ENCODE results near the gene SCUBE2. TPM values are rescaled to one million over a fixed set of nuclear protein-coding genes. Genes with fewer than 3 reads are reported as not detected.

SCUBE2 gene
- total RNA-seq, 1 donor from 2014 or later, result 1.9 TPM

- peak overlapping the region; percentile 79 for H3K27ac Mint-ChIP-seq (ENCODE audit: unreplicated experiment)
- no peaks in the 10 kb centered on the region for H3K9me3 Mint-ChIP-seq (ENCODE audit: unreplicated experiment)
- peaks cover 39% of the 10 kb centered on the region for H3K4me1 Mint-ChIP-seq (ENCODE audit: unreplicated experiment)
- TF ChIP-seq, protein P1, sequence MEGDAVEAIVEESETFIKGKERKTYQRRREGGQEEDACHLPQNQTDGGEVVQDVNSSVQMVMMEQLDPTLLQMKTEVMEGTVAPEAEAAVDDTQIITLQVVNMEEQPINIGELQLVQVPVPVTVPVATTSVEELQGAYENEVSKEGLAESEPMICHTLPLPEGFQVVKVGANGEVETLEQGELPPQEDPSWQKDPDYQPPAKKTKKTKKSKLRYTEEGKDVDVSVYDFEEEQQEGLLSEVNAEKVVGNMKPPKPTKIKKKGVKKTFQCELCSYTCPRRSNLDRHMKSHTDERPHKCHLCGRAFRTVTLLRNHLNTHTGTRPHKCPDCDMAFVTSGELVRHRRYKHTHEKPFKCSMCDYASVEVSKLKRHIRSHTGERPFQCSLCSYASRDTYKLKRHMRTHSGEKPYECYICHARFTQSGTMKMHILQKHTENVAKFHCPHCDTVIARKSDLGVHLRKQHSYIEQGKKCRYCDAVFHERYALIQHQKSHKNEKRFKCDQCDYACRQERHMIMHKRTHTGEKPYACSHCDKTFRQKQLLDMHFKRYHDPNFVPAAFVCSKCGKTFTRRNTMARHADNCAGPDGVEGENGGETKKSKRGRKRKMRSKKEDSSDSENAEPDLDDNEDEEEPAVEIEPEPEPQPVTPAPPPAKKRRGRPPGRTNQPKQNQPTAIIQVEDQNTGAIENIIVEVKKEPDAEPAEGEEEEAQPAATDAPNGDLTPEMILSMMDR (IDR thresholded peaks at IDR 0.05), result peak; percentile 1
- H3K27me3 Mint-ChIP-seq (ENCODE audit: unreplicated experiment), result no peaks in the 10 kb centered on the region
- H3K4me3 Mint-ChIP-seq (ENCODE audit: unreplicated experiment), result no peak overlapping the region
- H3K36me3 Mint-ChIP-seq (ENCODE audit: unreplicated experiment), result peaks cover 49% of the 10 kb centered on the region
- no peak for DNase-seq (ENCODE audit: extremely low spot score, unreplicated experiment)
Observed at GRCh38 chr11:9138133-9138453, 46.7 kb upstream of the SCUBE2 start.

- no peak overlapping the region for H3K4me3 Mint-ChIP-seq (ENCODE audit: unreplicated experiment)
- peak overlapping the region; percentile 69 for H3K27ac Mint-ChIP-seq (ENCODE audit: unreplicated experiment)
- no peaks in the 10 kb centered on the region for H3K9me3 Mint-ChIP-seq (ENCODE audit: unreplicated experiment)
- H3K27me3 Mint-ChIP-seq (ENCODE audit: unreplicated experiment), result no peaks in the 10 kb centered on the region
- DNase-seq (ENCODE audit: extremely low spot score, unreplicated experiment), result peak; percentile 91
- peaks cover 39% of the 10 kb centered on the region for H3K4me1 Mint-ChIP-seq (ENCODE audit: unreplicated experiment)
- TF ChIP-seq, protein P1 (IDR thresholded peaks at IDR 0.05), result peak; percentile 95
- H3K36me3 Mint-ChIP-seq (ENCODE audit: unreplicated experiment), result peaks cover 43% of the 10 kb centered on the region
Observed at GRCh38 chr11:9137293-9138132, 46.1 kb upstream of the SCUBE2 start.

DNA sequence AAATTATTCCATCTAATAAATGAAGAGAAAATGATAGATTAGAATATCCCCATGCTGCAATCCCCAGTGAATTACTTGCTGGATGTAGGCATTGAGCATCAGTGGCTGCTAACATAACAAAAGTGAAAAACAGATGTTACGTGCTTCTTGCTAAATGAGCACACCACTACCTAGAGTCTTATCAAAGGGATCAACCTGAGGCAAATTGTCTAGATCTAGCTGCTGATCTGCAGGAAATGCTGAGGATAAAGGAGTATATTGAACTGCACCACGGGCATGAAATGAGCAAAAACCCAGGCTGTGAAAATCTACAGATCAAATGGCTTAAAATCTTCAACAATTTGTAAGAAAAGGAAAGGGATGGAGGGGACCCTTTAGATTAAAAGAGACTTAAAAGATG lies 45.3 kb upstream of the SCUBE2 start:
- Mint-ChIP-seq H3K27me3 (ENCODE audit: unreplicated experiment) (no peaks in the 10 kb centered on the region), H3K36me3 (ENCODE audit: unreplicated experiment) (peaks cover 37% of the 10 kb centered on the region), H3K9me3 (ENCODE audit: unreplicated experiment) (no peaks in the 10 kb centered on the region), H3K4me1 (ENCODE audit: unreplicated experiment) (peaks cover 39% of the 10 kb centered on the region), H3K27ac (ENCODE audit: unreplicated experiment) (no peak overlapping the region), H3K4me3 (ENCODE audit: unreplicated experiment) (no peak overlapping the region)
- TF ChIP-seq, protein P1 (IDR thresholded peaks at IDR 0.05), result no peak
- no peak for DNase-seq (ENCODE audit: extremely low spot score, unreplicated experiment)

- Mint-ChIP-seq H3K4me1 (ENCODE audit: unreplicated experiment) (peaks cover 18% of the 10 kb centered on the region), H3K27ac (ENCODE audit: unreplicated experiment) (no peak overlapping the region), H3K36me3 (ENCODE audit: unreplicated experiment) (peaks cover 37% of the 10 kb centered on the region), H3K9me3 (ENCODE audit: unreplicated experiment) (no peaks in the 10 kb centered on the region), H3K27me3 (ENCODE audit: unreplicated experiment) (no peaks in the 10 kb centered on the region), H3K4me3 (ENCODE audit: unreplicated experiment) (no peak overlapping the region)
- DNase-seq (ENCODE audit: extremely low spot score, unreplicated experiment), result no peak
- TF ChIP-seq, protein P1 (IDR thresholded peaks at IDR 0.05), result no peak
Observed at GRCh38 chr11:9133956-9134355, 42.6 kb upstream of the SCUBE2 start.

DNA sequence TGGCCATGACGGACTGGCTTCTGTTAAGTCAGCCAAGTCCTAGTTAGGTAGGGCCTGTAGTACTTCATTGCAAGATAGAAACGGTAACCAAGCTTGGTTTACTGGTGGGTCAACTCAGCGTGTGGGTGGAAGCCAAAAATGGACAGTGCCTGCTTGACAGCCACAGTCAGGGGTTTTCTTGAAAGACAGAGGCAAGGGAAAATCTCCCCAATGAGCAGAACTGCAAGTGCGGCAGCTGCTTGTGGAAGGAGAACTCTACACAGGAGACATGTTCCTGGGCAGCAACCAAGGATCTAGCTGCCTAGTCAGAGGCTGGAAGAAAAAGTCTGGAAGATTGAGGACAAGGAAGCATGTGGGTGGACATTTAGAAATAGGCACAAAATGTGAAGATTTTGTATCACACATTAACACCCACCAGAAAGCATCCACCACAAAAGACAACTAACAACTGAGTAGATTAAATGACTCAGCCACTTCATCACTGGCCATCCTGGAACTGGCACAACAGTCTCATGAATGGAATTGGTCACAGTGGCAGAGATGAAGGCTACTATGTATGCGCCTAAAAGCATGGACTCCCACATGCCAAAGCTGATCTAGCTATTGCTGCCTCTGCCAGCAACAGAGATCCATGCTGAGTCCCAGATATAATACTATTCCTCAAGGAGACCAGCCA lies 40.9 kb upstream of the SCUBE2 start:
- Mint-ChIP-seq H3K27me3 (ENCODE audit: unreplicated experiment) (no peaks in the 10 kb centered on the region), H3K9me3 (ENCODE audit: unreplicated experiment) (peaks cover 7% of the 10 kb centered on the region), H3K36me3 (ENCODE audit: unreplicated experiment) (peaks cover 32% of the 10 kb centered on the region), H3K4me1 (ENCODE audit: unreplicated experiment) (peaks cover 2% of the 10 kb centered on the region), H3K4me3 (ENCODE audit: unreplicated experiment) (no peak overlapping the region), H3K27ac (ENCODE audit: unreplicated experiment) (no peak overlapping the region)
- TF ChIP-seq, protein P1 (IDR thresholded peaks at IDR 0.05), result no peak
- DNase-seq (ENCODE audit: extremely low spot score, unreplicated experiment), result peak; percentile 25

Measured in osteocyte (in vitro differentiated cells).